GM12892 (cell line): ENCODE measurements around the gene ASRGL1.

ENCODE experiments used
- DNase-seq: peaks from one replicate; pipeline ENCODE4 v3.0.0; 2011; ENCODE audit not compliant: insufficient read length
- FAIRE-seq: peaks from 2 replicates; lab custom pipeline; 2011; peaks lifted over from hg19 to GRCh38; lab: Jason Lieb, UNC
- POLR2A ChIP-seq: IDR thresholded peaks from 2 replicates; pipeline ENCODE4 v1.6.1; 2011; ENCODE audit warnings: low read depth, low read length, control low read depth
- POLR2AphosphoS5 ChIP-seq: IDR thresholded peaks from 2 replicates; pipeline ENCODE4 v1.6.1; 2011; ENCODE audit warnings: low read depth, low read length, control low read depth
- TAF1 ChIP-seq: IDR thresholded peaks from 2 replicates; pipeline ENCODE4 v1.6.1; 2011; ENCODE audit warnings: low read depth, mild to moderate bottlenecking, control low read depth, low read length, borderline replicate concordance

ASRGL1 gene

GRCh38 chr11:62431171-62431901 is 94.1 kb downstream of the ASRGL1 start:
- DNase-seq (no peak), FAIRE-seq (no peak)
- TF ChIP-seq POLR2A (no peak), TAF1 (no peak), POLR2AphosphoS5 (no peak)

GRCh38 chr11:62432695-62433094 is 95.4 kb downstream of the ASRGL1 start:
- FAIRE-seq = no peak
- TF ChIP-seq TAF1 (no peak), POLR2A (no peak), POLR2AphosphoS5 (no peak)
- DNase-seq = no peak

GRCh38 chr11:62433141-62433903 is 96.1 kb downstream of the ASRGL1 start:
- DNase-seq (no peak), FAIRE-seq (no peak)
- no peak for TF ChIP-seq POLR2A

GRCh38 chr11:62433904-62434276 is 96.6 kb downstream of the ASRGL1 start:
- DNase-seq = no peak
- TF ChIP-seq POLR2AphosphoS5 = no peak
- TF ChIP-seq POLR2A = no peak
- no peak for TF ChIP-seq TAF1
- no peak for FAIRE-seq

GRCh38 chr11:62435846-62436660 is 98.8 kb downstream of the ASRGL1 start:
- TF ChIP-seq POLR2A = no peak
- TF ChIP-seq POLR2AphosphoS5 = no peak
- TF ChIP-seq TAF1 = no peak
- FAIRE-seq = no peak
- DNase-seq = no peak

GRCh38 chr11:62437616-62438015 is 100.4 kb downstream of the ASRGL1 start:
- TF ChIP-seq POLR2A (no peak), POLR2AphosphoS5 (no peak), TAF1 (no peak)
- DNase-seq = no peak
- FAIRE-seq = no peak

GRCh38 chr11:62438641-62439040 is 101.4 kb downstream of the ASRGL1 start:
- FAIRE-seq (no peak), DNase-seq (no peak)
- TF ChIP-seq POLR2A (no peak), TAF1 (no peak), POLR2AphosphoS5 (no peak)

- FAIRE-seq (no peak), DNase-seq (no peak)
- TF ChIP-seq POLR2A = no peak
- no peak for TF ChIP-seq TAF1
- no peak for TF ChIP-seq POLR2AphosphoS5
Observed at GRCh38 chr11:62439785-62440602, 102.7 kb downstream of the ASRGL1 start.
